Gastrocnemius medialis (tissue), 4 donors: ENCODE results near the gene STRN. TPM values are rescaled to one million over a fixed set of nuclear protein-coding genes. Genes with fewer than 3 reads are reported as not detected.
"Not testable (repeated sequence)": the region's sequence is repeated elsewhere in the genome, so short reads cannot be mapped to it uniquely, and the experiment has no call there.

Source experiments
- ATAC-seq, 2 donors: fragments of 150-250 bp; one replicate each; pipeline ENCODE4 v1.9.1; 2016
- DNase-seq, 2 donors: peaks; one replicate each; pipeline ENCODE4 v3.0.0-alpha.2; 2019
- H3K27ac ChIP-seq, 4 donors: fragments of 200-600 bp; sonication (generic); 1 replicate in 1 of 4; 2 replicates in 3 of 4; pipeline ENCODE4 v1.5.1; 2016 to 2018; ENCODE audit warnings: mild to moderate bottlenecking in 2 of 4, moderate library complexity in 1 of 4
- H3K27me3 ChIP-seq, 3 donors: fragments of 200-600 bp; sonication (generic) in 2 of 3; 1 replicate in 1 of 3; 2 replicates in 2 of 3; pipeline versions ENCODE4 v1.5.1 to v1.6.0; 2016 to 2019; ENCODE audit warnings: mild to moderate bottlenecking in 1 of 3, moderate library complexity in 1 of 3
- H3K36me3 ChIP-seq, 2 donors: fragments of 200-600 bp; sonication (generic) in 1 of 2; one replicate each; pipeline ENCODE4 v1.5.1; 2017 to 2018
- H3K4me1 ChIP-seq, 2 donors: fragments of 200-600 bp; sonication (generic) in 1 of 2; one replicate each; pipeline ENCODE4 v1.5.1; 2016 to 2017; ENCODE audit warnings: mild to moderate bottlenecking in 2 of 2
- H3K4me3 ChIP-seq, 4 donors: fragments of 200-600 bp; sonication (generic) in 3 of 4; 1 replicate in 1 of 4; 2 replicates in 3 of 4; pipeline ENCODE4 v1.5.1; 2016 to 2019; ENCODE audit warnings: mild to moderate bottlenecking in 2 of 4
- H3K9me3 ChIP-seq, 3 donors: fragments of 200-600 bp; sonication (generic) in 2 of 3; 1 replicate in 1 of 3; 2 replicates in 2 of 3; pipeline ENCODE4 v1.5.1; 2016 to 2019
- POLR2A ChIP-seq, 2 donors: fragments of 450-650 bp; IDR thresholded peaks; one replicate each; pipeline ENCODE4 v1.6.1; 2017; ENCODE audit warnings: antibody characterized with exemption in 2 of 2, mild to moderate bottlenecking in 2 of 2, moderate library complexity in 2 of 2
- in situ Hi-C, 4 donors: fragments of 200-750 bp; cut with MboI; loops; one replicate each; pipeline versions ENCODE4 v1.15.0 to v1.8.0; 2017; ENCODE audit warnings: low sequenced_read_pairs in 4 of 4
- intact Hi-C: fragments of 100-400 bp; cut with DNase I; formaldehyde crosslinking; loops from one replicate; pipeline ENCODE4 v1.15.1; 2023; ENCODE audit warnings: low total_unique reads
- total RNA-seq, 4 donors: library from RNA; depleted of rRNA; stranded (reverse); fragments of >200 nt; gene quantifications; one replicate each; pipeline versions ENCODE4 v1.1.0 to v1.2.3, GENCODE V29; 2016
- TF ChIP-seq, protein P1 (sequence below), 5 experiments: fragments of 450-650 bp in 3 of 5; fragments of 200-600 bp in 2 of 5; sonication (generic) in 2 of 5; IDR thresholded peaks in 4 of 5; conservative IDR thresholded peaks in 1 of 5; 1 replicate in 4 of 5; 2 replicates in 1 of 5; pipeline ENCODE4 v1.5.1; 2016 to 2019; ENCODE audit warnings: antibody characterized with exemption in 5 of 5, mild to moderate bottlenecking in 3 of 5, moderate library complexity in 3 of 5

STRN gene
- total RNA-seq, 4 donors from 2014 or later = 21.3 to 52.0 (median 38.5) TPM

- in situ Hi-C loops = no loop called here
- no peaks in the 10 kb centered on the region for H3K27me3 ChIP-seq
Measured at GRCh38 chr2:37000988-37001556, 34.7 kb upstream of the STRN start.

GRCh38 chr2:37000318-37000717 lies 34.0 kb upstream of the STRN start:
- no peaks in the 10 kb centered on the region for H3K4me1 ChIP-seq
- H3K27ac ChIP-seq = no peak overlapping the region
- no peaks in the 10 kb centered on the region for H3K27me3 ChIP-seq
- intact Hi-C loops = loop anchor here (10.0 kb wide), 1 partner anchor 216 kb away; no protein-coding TSS in a partner anchor
- TF ChIP-seq, protein P1, sequence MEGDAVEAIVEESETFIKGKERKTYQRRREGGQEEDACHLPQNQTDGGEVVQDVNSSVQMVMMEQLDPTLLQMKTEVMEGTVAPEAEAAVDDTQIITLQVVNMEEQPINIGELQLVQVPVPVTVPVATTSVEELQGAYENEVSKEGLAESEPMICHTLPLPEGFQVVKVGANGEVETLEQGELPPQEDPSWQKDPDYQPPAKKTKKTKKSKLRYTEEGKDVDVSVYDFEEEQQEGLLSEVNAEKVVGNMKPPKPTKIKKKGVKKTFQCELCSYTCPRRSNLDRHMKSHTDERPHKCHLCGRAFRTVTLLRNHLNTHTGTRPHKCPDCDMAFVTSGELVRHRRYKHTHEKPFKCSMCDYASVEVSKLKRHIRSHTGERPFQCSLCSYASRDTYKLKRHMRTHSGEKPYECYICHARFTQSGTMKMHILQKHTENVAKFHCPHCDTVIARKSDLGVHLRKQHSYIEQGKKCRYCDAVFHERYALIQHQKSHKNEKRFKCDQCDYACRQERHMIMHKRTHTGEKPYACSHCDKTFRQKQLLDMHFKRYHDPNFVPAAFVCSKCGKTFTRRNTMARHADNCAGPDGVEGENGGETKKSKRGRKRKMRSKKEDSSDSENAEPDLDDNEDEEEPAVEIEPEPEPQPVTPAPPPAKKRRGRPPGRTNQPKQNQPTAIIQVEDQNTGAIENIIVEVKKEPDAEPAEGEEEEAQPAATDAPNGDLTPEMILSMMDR (IDR thresholded peaks at IDR 0.05 in 4 of 5, conservative IDR thresholded peaks at IDR 0.05 in 1 of 5) = no peak
- TF ChIP-seq POLR2A (IDR thresholded peaks at IDR 0.05) = no peak
- H3K9me3 ChIP-seq = no peaks in the 10 kb centered on the region
- DNase-seq (no peak), ATAC-seq (no peak)
- peaks cover 0 to 50% of the 10 kb centered on the region in 2 donors for H3K36me3 ChIP-seq
- H3K4me3 ChIP-seq = no peak overlapping the region
- in situ Hi-C loops = no loop called here

More at GRCh38 chr2:37000988-37001556, 34.7 kb upstream of the STRN start:
- no peak overlapping the region for H3K27ac ChIP-seq
- DNase-seq = no peak
- no peak overlapping the region for H3K4me3 ChIP-seq
- no peaks in the 10 kb centered on the region for H3K4me1 ChIP-seq
- H3K9me3 ChIP-seq = no peaks in the 10 kb centered on the region
- no peak for ATAC-seq
- no peak for TF ChIP-seq POLR2A (IDR thresholded peaks at IDR 0.05)
- TF ChIP-seq, protein P1 (IDR thresholded peaks at IDR 0.05 in 4 of 5, conservative IDR thresholded peaks at IDR 0.05 in 1 of 5) = no peak
- H3K36me3 ChIP-seq = peaks cover 0 to 57% of the 10 kb centered on the region in 2 donors
- intact Hi-C loops = loop anchor here (10.0 kb wide), 1 partner anchor 216 kb away; no protein-coding TSS in a partner anchor

- intact Hi-C loops, ATAC-seq, H3K9me3 ChIP-seq, H3K4me3 ChIP-seq, H3K27ac ChIP-seq, DNase-seq, H3K4me1 ChIP-seq, in situ Hi-C loops, H3K27me3 ChIP-seq: not testable (repeated sequence)
- peaks cover 0 to 41% of the 10 kb centered on the region in 2 donors for H3K36me3 ChIP-seq
Measured at GRCh38 chr2:36999416-36999815, 33.1 kb upstream of the STRN start.

- no peak for ATAC-seq
- Histone ChIP-seq H3K27me3 (no peaks in the 10 kb centered on the region), H3K9me3 (no peaks in the 10 kb centered on the region), H3K36me3 (peaks cover 0 to 20% of the 10 kb centered on the region in 2 donors), H3K27ac (no peak overlapping the region), H3K4me3 (no peak overlapping the region), H3K4me1 (no peaks in the 10 kb centered on the region)
- in situ Hi-C loops (no loop called here), intact Hi-C loops (no loop called here)
- DNase-seq = no peak
- TF ChIP-seq, protein P1 (IDR thresholded peaks at IDR 0.05 in 4 of 5, conservative IDR thresholded peaks at IDR 0.05 in 1 of 5) = no peak
- no peak for TF ChIP-seq POLR2A (IDR thresholded peaks at IDR 0.05)
Measured at GRCh38 chr2:36993841-36994620, 27.7 kb upstream of the STRN start.

DNA sequence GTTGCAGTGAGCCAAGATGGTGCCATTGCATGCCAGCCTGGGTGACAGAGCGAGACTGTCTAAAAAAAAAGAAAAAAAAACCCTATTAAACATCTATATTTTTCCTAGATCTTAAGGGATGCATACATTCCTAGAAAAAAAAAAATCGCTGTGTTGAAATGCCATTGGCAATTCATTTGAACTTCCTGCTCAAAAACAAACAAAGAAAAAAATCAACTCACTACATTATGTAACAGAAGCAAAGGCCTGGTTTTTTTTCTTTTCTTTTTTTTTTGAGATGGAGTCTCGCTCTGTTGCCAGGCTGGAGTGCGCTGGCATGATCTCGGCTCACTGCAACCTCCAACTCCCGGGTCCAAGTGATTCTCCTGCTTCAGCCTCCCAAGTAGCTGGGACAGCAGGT lies 21.7 kb upstream of the STRN start:
- DNase-seq = no peak
- in situ Hi-C loops = no loop called here
- no peak overlapping the region for H3K4me3 ChIP-seq
- H3K27me3 ChIP-seq = no peaks in the 10 kb centered on the region
- ATAC-seq = no peak
- intact Hi-C loops = no loop called here
- H3K9me3 ChIP-seq = no peaks in the 10 kb centered on the region
- H3K4me1 ChIP-seq = no peaks in the 10 kb centered on the region
- H3K36me3 ChIP-seq = peaks cover 3 to 31% of the 10 kb centered on the region in 2 donors
- H3K27ac ChIP-seq = no peak overlapping the region
- TF ChIP-seq, protein P1 (IDR thresholded peaks at IDR 0.05 in 4 of 5, conservative IDR thresholded peaks at IDR 0.05 in 1 of 5) = no peak
- TF ChIP-seq POLR2A (IDR thresholded peaks at IDR 0.05) = no peak
